Adrenal gland (tissue), 12 donors: ENCODE measurements around the gene OR10A5. TPM values are rescaled to one million over a fixed set of nuclear protein-coding genes. Genes with fewer than 3 reads are reported as not detected.
"Not testable (repeated sequence)": the region's sequence is repeated elsewhere in the genome, so short reads cannot be mapped to it uniquely, and the experiment has no call there.

Experiments used
- DNase-seq, 7 donors: peaks; one replicate each; pipeline ENCODE4 v3.0.0-alpha.2; 2019 to 2020
- H3K27ac ChIP-seq, 5 donors: fragments of 200-600 bp; sonication (generic) in 4 of 5; 1 replicate in 3 of 5; 2 replicates in 2 of 5; pipeline versions ENCODE4 v1.5.1 to v1.8.0; 2016 to 2020; ENCODE audit warnings: mild to moderate bottlenecking in 1 of 5
- H3K27me3 ChIP-seq: fragments of 200-600 bp; 2 replicates; pipeline ENCODE4 v1.8.0; 2021
- H3K36me3 ChIP-seq, 2 donors: fragments of 200-600 bp; replicated peaks in 1 of 2; 1 replicate in 1 of 2; 2 replicates in 1 of 2; pipeline versions ENCODE4 v1.5.1 to v1.8.0; 2018 to 2022
- H3K4me1 ChIP-seq, 2 donors: fragments of 200-600 bp; replicated peaks in 1 of 2; 1 replicate in 1 of 2; 2 replicates in 1 of 2; pipeline versions ENCODE4 v1.5.1 to v1.8.0; 2018 to 2021
- H3K4me3 ChIP-seq, 4 donors: fragments of 200-600 bp; sonication (generic) in 3 of 4; one replicate each; pipeline ENCODE4 v1.5.1; 2016 to 2018
- H3K9me3 ChIP-seq, 3 donors: fragments of 200-600 bp; sonication (generic) in 1 of 3; replicated peaks in 1 of 3; 1 replicate in 2 of 3; 2 replicates in 1 of 3; pipeline versions ENCODE4 v1.5.1 to v1.8.0; 2016 to 2021
- POLR2A ChIP-seq, 2 donors: fragments of 450-650 bp; IDR thresholded peaks; one replicate each; pipeline ENCODE4 v1.6.1; 2017; ENCODE audit warnings: antibody characterized with exemption in 2 of 2, mild to moderate bottlenecking in 2 of 2, moderate library complexity in 1 of 2
- WGBS, 4 donors: extraction: QIAGEN DNeasy Blood & Tissue Kit in 2 of 4; methylation state at CpG; one replicate each; pipeline versions ENCODE4 v1.1.5 to v1.1.7; 2013 to 2017; 5-methylcytosine and 5-hydroxymethylcytosine counted together
- intact Hi-C, 2 donors: fragments of 100-400 bp; cut with DNase I; formaldehyde crosslinking; loops; one replicate each; pipeline versions ENCODE4 v1.14.1 to v1.15.0; 2022 to 2023
- polyA plus RNA-seq, 3 donors: library from polyadenylated mRNA; stranded (reverse); fragments of 200-250 nt in 2 of 3; fragments of 350-450 nt in 1 of 3; fragmentation: Illumina TruSeq in 1 of 3; extraction: RNeasy Lipid Tissue Mini Kit (QIAGEN cat#74804) in 1 of 3; gene quantifications; one replicate each; pipeline ENCODE4 v1.2.3, GENCODE V29; 2013 to 2014
- total RNA-seq, 9 donors: library from RNA; depleted of rRNA in 4 of 9; stranded (reverse); fragments of >200 nt in 4 of 9; fragments of 120-200 nt in 1 of 9; fragmentation: NEBNext Ultra II Directional in 1 of 9; extraction: Animal tissue kit (Norgen Biotek cat#: 25700) in 1 of 9; gene quantifications; one replicate each; pipeline versions ENCODE4 v1.1.0 to v1.2.4, GENCODE V29; 2013 to 2023
- TF ChIP-seq, protein P1 (sequence below), 6 experiments: fragments of 450-650 bp in 4 of 6; fragments of 200-600 bp in 2 of 6; sonication (generic) in 1 of 6; IDR thresholded peaks; 1 replicate in 5 of 6; 2 replicates in 1 of 6; pipeline versions ENCODE4 v1.5.1 to v1.8.0; 2016 to 2021; ENCODE audit warnings: antibody characterized with exemption in 6 of 6, mild to moderate bottlenecking in 2 of 6, moderate library complexity in 1 of 6
- donor health status: healthy with polysubstance abuse.
- donor health status: Bipolar disorder and iron deficiency.
- donor health status: DM: yes; HTN: yes; CAD: no.
- donor health status: DM: no; HTN: no; CAD: no.
- donor health status: DM: no; HTN: no; CAD: no.
- donor health status: DM: yes; HTN: yes; CAD: no.

OR10A5 gene
- total and polyA plus RNA-seq, 12 donors = not detected

GRCh38 chr11:6841694-6842093, 3.8 kb upstream of the OR10A5 start:
- no peaks in the 10 kb centered on the region for H3K27me3 ChIP-seq
- H3K36me3 ChIP-seq = no peaks in the 10 kb centered on the region
- TF ChIP-seq, protein P1, sequence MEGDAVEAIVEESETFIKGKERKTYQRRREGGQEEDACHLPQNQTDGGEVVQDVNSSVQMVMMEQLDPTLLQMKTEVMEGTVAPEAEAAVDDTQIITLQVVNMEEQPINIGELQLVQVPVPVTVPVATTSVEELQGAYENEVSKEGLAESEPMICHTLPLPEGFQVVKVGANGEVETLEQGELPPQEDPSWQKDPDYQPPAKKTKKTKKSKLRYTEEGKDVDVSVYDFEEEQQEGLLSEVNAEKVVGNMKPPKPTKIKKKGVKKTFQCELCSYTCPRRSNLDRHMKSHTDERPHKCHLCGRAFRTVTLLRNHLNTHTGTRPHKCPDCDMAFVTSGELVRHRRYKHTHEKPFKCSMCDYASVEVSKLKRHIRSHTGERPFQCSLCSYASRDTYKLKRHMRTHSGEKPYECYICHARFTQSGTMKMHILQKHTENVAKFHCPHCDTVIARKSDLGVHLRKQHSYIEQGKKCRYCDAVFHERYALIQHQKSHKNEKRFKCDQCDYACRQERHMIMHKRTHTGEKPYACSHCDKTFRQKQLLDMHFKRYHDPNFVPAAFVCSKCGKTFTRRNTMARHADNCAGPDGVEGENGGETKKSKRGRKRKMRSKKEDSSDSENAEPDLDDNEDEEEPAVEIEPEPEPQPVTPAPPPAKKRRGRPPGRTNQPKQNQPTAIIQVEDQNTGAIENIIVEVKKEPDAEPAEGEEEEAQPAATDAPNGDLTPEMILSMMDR (IDR thresholded peaks at IDR 0.05) = no peak
- no peak overlapping the region for H3K27ac ChIP-seq
- intact Hi-C loops = no loop called here
- no peaks in the 10 kb centered on the region for H3K4me1 ChIP-seq
- no peak overlapping the region for H3K4me3 ChIP-seq
- no peak for DNase-seq
- no peaks in the 10 kb centered on the region for H3K9me3 ChIP-seq

DNA sequence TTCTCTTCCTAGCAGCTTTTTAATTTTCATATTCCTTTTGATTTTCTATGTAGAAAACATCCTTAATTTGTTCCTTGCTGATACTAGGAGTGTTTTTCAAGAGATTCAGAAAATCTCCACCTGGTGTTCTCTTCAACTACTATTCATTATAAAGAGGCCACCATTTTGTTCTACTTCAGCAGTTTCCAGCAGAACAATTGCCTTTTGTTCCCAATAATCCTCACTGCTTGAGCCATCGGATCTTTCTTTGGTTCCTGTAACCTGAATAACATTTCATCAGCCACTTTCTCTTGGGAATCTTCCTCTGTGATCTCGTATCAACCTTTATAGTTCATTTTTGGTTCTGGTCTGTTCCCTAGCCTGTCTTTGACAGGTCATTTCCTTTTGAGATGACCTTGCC, 1.8 kb upstream of the OR10A5 start:
- no peaks in the 10 kb centered on the region for H3K9me3 ChIP-seq
- intact Hi-C loops = no loop called here
- no peak for DNase-seq
- no peaks in the 10 kb centered on the region for H3K36me3 ChIP-seq
- TF ChIP-seq POLR2A (IDR thresholded peaks at IDR 0.05) = no peak
- TF ChIP-seq, protein P1 (IDR thresholded peaks at IDR 0.05) = no peak
- H3K27ac ChIP-seq = no peak overlapping the region
- no peaks in the 10 kb centered on the region for H3K4me1 ChIP-seq
- no peak overlapping the region for H3K4me3 ChIP-seq
- 53 to 60% (median 57%) methylated on average over 2 of the region's 2 CpGs for WGBS, 4 donors
- H3K27me3 ChIP-seq = no peaks in the 10 kb centered on the region

DNA sequence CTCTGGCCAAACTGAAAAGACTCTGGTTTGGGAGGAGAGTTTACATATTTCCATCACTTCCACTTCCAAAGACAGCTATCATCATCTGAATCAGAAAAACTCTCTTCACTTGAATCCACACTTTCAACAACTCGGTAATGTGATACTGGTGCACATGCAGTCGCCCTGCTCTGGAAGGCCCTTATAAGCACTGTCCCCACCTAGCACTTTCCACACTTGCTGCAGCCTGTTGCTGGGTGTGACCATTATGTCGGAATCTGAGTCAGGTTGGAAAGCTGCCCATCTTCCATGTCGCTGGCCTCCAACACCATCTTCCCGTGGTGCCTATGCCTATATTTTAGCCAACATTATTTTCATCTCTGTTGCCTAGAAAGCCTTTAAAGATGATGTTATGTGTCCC, 1.1 kb upstream of the OR10A5 start:
- TF ChIP-seq, protein P1 (IDR thresholded peaks at IDR 0.05) = no peak
- TF ChIP-seq POLR2A (IDR thresholded peaks at IDR 0.05) = no peak
- no peaks in the 10 kb centered on the region for H3K27me3 ChIP-seq
- DNase-seq = no peak
- no peaks in the 10 kb centered on the region for H3K9me3 ChIP-seq
- intact Hi-C loops = no loop called here
- 84 to 93% (median 88%) methylated on average over 5 of the region's 5 CpGs for WGBS, 4 donors
- no peaks in the 10 kb centered on the region for H3K4me1 ChIP-seq
- no peaks in the 10 kb centered on the region for H3K36me3 ChIP-seq
- H3K27ac ChIP-seq = no peak overlapping the region
- no peak overlapping the region for H3K4me3 ChIP-seq

DNA sequence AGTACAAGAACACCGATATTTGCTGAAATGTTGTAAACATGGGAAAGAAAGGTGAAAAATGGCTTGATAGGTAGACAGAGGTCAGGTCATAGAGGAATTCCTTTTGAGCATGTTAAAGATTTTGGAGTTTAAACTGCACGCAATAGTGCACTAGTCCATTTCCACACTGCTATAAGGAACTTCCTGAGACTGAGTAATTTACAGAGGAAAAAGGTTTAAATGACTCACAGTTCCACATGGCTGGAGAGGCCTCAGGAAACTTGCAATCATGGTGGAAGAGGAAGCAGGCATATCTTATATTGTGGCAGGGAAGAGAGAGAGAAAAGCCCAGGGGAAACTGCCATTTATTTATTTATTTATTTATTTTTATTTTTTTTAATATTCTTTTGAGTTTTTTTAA, 5.0 kb downstream of the OR10A5 start:
- H3K27me3 ChIP-seq = no peaks in the 10 kb centered on the region
- no peak for TF ChIP-seq POLR2A (IDR thresholded peaks at IDR 0.05)
- TF ChIP-seq, protein P1 (IDR thresholded peaks at IDR 0.05) = no peak
- H3K4me1 ChIP-seq = no peaks in the 10 kb centered on the region
- no peaks in the 10 kb centered on the region for H3K9me3 ChIP-seq
- H3K36me3 ChIP-seq = no peaks in the 10 kb centered on the region
- H3K4me3 ChIP-seq = no peak overlapping the region
- DNase-seq = no peak
- 63 to 85% (median 80%) methylated on average over 2 of the region's 2 CpGs for WGBS, 4 donors
- intact Hi-C loops = no loop called here
- no peak overlapping the region for H3K27ac ChIP-seq

DNA sequence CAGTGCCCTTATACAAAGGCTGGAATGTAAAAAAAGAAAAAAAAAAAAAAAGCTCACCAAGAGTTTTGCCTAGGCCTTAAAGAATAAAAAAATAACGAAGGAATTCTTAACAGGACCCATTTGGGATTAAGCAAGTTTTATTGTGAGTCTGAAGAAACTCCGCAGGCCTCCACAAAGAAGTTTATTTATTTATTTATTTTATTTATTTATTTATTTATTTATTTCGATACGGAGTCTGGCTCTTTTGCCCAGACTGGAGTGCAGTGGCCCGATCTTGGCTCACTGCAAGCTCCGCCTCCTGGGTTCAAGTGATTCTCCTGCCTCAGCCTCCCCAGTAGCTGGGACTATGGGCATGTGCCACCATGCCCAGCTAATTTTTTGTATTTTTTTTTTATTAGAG, 9.3 kb downstream of the OR10A5 start:
- DNase-seq, H3K27ac ChIP-seq, H3K9me3 ChIP-seq, H3K4me1 ChIP-seq, H3K27me3 ChIP-seq, intact Hi-C loops, H3K36me3 ChIP-seq, H3K4me3 ChIP-seq: not testable (repeated sequence)
- 92 to 94% (median 92%) methylated on average over 6 of the region's 6 CpGs for WGBS, 4 donors
